Measurements from ENCODE around the gene TSPAN4.
A peak's percentile ranks its signal among the peaks of the same experiment; 100 is the strongest.

Gene TSPAN4

DNA sequence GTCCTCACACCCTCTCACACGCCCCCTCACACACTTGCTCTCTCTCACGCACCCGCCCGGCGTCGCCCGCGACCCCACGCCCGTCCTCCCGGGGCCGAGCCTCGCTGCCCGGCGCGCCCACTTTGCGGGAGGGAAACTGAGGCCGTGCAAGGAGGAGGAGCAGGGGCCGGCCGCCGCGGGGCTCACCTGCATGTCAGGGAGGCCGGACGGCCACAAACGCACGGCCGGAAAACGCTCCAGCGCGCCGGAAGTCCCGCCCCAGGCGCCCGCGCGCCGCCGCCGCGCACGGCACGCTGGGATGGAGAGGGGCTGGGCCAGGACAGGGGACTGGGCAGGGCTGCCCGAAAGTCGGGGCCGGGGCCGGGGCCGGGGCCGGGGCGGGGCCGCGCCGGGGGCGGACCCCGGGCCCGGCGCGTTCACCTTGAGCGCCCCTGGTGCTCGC lies 68.0 kb downstream of the TSPAN4 start, which contains the start of gene CHID1 (continued):
- TF ChIP-seq ZBTB20 (tag by site-specific recombination; IDR thresholded peaks at IDR 0.05) (peak; percentile 29; the same call in 1 of the 2 replicates), ZNF266 (tag by site-specific recombination; IDR thresholded peaks at IDR 0.05; ENCODE audit: low read depth) (no peak), KLF9 (tag by site-specific recombination; IDR thresholded peaks at IDR 0.05; ENCODE audit: low read depth) (peak; percentile 97), MYNN (tag by site-specific recombination; IDR thresholded peaks at IDR 0.05; ENCODE audit: borderline replicate concordance) (no peak), SP7 (tag by site-specific recombination; IDR thresholded peaks at IDR 0.05) (no peak), ZXDB (tag by site-specific recombination; IDR thresholded peaks at IDR 0.05) (peak; percentile 51; the same call in 1 of the 2 replicates), ZNF654 (tag by site-specific recombination; IDR thresholded peaks at IDR 0.05; ENCODE audit: low read depth) (no peak)

DNA sequence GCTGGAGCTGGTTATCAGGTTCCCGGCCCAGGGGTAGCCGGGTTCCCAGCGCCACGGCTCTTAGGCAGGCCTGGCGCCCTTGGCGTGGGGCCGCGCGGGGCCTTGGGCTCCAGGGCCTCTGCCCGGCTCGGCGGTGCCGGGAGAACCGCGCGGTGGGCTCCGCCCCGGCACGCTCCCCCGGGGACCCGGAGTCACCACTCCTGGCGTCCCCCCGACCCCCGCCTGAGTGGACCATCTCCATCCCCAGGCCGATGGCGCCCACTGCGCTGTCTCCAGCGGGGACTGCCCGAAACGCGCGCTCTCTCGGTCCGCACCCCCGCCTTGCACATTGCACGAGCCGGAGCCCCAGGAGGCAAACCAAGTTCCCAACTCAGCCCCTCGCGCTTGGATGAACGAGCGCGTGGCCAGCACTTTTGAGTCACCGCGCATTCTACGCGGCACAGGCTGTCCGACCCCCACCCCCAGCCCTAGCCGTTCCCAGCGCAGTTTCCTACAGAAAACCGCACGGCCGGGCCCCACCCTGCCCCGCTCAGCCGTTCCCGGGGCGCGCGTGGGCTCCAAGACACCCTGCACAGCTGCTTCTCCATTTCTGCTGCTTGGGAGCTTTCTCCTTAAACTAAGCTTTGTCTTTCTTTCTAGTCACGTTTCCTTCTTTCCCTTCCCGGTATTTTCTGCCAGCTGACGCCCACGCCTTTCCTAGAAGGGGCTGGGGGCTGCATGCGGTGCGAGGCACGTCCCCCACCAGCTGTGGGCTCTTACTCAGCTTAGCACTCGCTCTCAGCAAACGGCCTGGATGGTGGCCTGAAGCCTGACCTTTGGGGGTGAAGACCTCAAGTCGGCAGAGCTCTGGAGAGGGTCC lies 68.6 kb downstream of the TSPAN4 start:
- Histone ChIP-seq H3K27ac (ENCODE audit: extremely low read depth, low read depth, low read length) (peak overlapping the region; percentile 88), H3K36me3 (ENCODE audit: control insufficient read depth in 2 of 2, insufficient read depth in 1 of 2, low read length in 2 of 2) (peaks cover 0 to 28% of the 10 kb centered on the region in 2 experiments; a peak in 2 of 3 replicates), H3K4me3 (ENCODE audit: low read depth, low read length) (peak overlapping the region; percentile 83), H3K4me1 (ENCODE audit: control insufficient read depth, insufficient read depth, low read length) (no peaks in the 10 kb centered on the region), H3K9me3 (ENCODE audit: control insufficient read depth, insufficient read depth, low read depth, low read length) (no peaks in the 10 kb centered on the region)
- ChIA-PET POLR2A (interaction anchor here (0.6 to 1.9 kb wide), 9 partner anchors 8 to 127 kb away, joined by 3 to 6 read pairs (median 3); partner anchors contain the start of gene AP2A2), CTCF (interaction anchor here (0.6 kb wide), 1 partner anchor 356 kb away, joined by 3 read pairs; no protein-coding TSS in a partner anchor)
- TF ChIP-seq ZNF830 (tag by site-specific recombination; IDR thresholded peaks at IDR 0.05; ENCODE audit: low read depth) (no peak), GLIS2 (tag by site-specific recombination; IDR thresholded peaks at IDR 0.05) (peak; percentile 56), WT1 (tag by site-specific recombination; IDR thresholded peaks at IDR 0.05) (no peak), EGR2 (tag by site-specific recombination; IDR thresholded peaks at IDR 0.05; ENCODE audit: low read depth) (no peak), SCRT1 (tag by site-specific recombination; IDR thresholded peaks at IDR 0.05; ENCODE audit: borderline replicate concordance) (no peak), ZBTB20 (tag by site-specific recombination; IDR thresholded peaks at IDR 0.05) (peak; percentile 27; the same call in 1 of the 2 replicates), ZNF561 (tag by site-specific recombination; IDR thresholded peaks at IDR 0.05; ENCODE audit: borderline replicate concordance) (0 out of 2 replicates have a peak, but pooled peaks have one; percentile 35)
- TF ChIP-seq, protein P1, sequence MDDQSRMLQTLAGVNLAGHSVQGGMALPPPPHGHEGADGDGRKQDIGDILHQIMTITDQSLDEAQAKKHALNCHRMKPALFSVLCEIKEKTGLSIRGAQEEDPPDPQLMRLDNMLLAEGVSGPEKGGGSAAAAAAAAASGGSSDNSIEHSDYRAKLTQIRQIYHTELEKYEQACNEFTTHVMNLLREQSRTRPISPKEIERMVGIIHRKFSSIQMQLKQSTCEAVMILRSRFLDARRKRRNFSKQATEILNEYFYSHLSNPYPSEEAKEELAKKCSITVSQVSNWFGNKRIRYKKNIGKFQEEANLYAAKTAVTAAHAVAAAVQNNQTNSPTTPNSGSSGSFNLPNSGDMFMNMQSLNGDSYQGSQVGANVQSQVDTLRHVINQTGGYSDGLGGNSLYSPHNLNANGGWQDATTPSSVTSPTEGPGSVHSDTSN (CRISPR knock-in tag; IDR thresholded peaks at IDR 0.05): 0 out of 2 replicates have a peak, but pooled peaks have one; percentile 12
- TF ChIP-seq, protein P2, sequence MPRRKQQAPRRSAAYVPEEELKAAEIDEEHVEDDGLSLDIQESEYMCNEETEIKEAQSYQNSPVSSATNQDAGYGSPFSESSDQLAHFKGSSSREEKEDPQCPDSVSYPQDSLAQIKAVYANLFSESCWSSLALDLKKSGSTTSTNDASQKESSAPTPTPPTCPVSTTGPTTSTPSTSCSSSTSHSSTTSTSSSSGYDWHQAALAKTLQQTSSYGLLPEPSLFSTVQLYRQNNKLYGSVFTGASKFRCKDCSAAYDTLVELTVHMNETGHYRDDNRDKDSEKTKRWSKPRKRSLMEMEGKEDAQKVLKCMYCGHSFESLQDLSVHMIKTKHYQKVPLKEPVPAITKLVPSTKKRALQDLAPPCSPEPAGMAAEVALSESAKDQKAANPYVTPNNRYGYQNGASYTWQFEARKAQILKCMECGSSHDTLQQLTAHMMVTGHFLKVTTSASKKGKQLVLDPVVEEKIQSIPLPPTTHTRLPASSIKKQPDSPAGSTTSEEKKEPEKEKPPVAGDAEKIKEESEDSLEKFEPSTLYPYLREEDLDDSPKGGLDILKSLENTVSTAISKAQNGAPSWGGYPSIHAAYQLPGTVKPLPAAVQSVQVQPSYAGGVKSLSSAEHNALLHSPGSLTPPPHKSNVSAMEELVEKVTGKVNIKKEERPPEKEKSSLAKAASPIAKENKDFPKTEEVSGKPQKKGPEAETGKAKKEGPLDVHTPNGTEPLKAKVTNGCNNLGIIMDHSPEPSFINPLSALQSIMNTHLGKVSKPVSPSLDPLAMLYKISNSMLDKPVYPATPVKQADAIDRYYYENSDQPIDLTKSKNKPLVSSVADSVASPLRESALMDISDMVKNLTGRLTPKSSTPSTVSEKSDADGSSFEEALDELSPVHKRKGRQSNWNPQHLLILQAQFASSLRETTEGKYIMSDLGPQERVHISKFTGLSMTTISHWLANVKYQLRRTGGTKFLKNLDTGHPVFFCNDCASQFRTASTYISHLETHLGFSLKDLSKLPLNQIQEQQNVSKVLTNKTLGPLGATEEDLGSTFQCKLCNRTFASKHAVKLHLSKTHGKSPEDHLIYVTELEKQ (tag by site-specific recombination; IDR thresholded peaks at IDR 0.05; ENCODE audit: borderline replicate concordance): no peak
- TF ChIP-seq, protein P3, sequence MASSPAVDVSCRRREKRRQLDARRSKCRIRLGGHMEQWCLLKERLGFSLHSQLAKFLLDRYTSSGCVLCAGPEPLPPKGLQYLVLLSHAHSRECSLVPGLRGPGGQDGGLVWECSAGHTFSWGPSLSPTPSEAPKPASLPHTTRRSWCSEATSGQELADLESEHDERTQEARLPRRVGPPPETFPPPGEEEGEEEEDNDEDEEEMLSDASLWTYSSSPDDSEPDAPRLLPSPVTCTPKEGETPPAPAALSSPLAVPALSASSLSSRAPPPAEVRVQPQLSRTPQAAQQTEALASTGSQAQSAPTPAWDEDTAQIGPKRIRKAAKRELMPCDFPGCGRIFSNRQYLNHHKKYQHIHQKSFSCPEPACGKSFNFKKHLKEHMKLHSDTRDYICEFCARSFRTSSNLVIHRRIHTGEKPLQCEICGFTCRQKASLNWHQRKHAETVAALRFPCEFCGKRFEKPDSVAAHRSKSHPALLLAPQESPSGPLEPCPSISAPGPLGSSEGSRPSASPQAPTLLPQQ (tag by site-specific recombination; IDR thresholded peaks at IDR 0.05): peak; percentile 44; the same call in 1 of the 2 replicates
- TF ChIP-seq, protein P4, sequence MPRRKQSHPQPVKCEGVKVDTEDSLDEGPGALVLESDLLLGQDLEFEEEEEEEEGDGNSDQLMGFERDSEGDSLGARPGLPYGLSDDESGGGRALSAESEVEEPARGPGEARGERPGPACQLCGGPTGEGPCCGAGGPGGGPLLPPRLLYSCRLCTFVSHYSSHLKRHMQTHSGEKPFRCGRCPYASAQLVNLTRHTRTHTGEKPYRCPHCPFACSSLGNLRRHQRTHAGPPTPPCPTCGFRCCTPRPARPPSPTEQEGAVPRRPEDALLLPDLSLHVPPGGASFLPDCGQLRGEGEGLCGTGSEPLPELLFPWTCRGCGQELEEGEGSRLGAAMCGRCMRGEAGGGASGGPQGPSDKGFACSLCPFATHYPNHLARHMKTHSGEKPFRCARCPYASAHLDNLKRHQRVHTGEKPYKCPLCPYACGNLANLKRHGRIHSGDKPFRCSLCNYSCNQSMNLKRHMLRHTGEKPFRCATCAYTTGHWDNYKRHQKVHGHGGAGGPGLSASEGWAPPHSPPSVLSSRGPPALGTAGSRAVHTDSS (tag by site-specific recombination; IDR thresholded peaks at IDR 0.05): no peak
- TF ChIP-seq, protein P5, sequence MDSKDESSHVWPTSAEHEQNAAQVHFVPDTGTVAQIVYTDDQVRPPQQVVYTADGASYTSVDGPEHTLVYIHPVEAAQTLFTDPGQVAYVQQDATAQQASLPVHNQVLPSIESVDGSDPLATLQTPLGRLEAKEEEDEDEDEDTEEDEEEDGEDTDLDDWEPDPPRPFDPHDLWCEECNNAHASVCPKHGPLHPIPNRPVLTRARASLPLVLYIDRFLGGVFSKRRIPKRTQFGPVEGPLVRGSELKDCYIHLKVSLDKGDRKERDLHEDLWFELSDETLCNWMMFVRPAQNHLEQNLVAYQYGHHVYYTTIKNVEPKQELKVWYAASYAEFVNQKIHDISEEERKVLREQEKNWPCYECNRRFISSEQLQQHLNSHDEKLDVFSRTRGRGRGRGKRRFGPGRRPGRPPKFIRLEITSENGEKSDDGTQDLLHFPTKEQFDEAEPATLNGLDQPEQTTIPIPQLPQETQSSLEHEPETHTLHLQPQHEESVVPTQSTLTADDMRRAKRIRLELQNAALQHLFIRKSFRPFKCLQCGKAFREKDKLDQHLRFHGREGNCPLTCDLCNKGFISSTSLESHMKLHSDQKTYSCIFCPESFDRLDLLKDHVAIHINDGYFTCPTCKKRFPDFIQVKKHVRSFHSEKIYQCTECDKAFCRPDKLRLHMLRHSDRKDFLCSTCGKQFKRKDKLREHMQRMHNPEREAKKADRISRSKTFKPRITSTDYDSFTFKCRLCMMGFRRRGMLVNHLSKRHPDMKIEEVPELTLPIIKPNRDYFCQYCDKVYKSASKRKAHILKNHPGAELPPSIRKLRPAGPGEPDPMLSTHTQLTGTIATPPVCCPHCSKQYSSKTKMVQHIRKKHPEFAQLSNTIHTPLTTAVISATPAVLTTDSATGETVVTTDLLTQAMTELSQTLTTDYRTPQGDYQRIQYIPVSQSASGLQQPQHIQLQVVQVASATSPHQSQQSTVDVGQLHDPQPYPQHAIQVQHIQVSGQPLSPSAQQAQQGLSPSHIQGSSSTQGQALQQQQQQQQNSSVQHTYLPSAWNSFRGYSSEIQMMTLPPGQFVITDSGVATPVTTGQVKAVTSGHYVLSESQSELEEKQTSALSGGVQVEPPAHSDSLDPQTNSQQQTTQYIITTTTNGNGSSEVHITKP (tag by site-specific recombination; IDR thresholded peaks at IDR 0.05): peak; percentile 95

Data from HEK293 (cell line).